K562 (cell line): ENCODE data around the gene CAPN2. TPM values are rescaled to one million over a fixed set of nuclear protein-coding genes. Genes with fewer than 3 reads are reported as not detected.
"Not testable (repeated sequence)": the region's sequence is repeated elsewhere in the genome, so short reads cannot be mapped to it uniquely, and the experiment has no call there.

Source experiments
- ATAC-seq: fragments of 200-7000 bp; cut with Tn5 transposase; 3 replicates; pipeline ENCODE4 v1.9.1; 2020; ENCODE audit warnings: moderate library complexity
- BruUV-seq: library from RNA; stranded (reverse); fragments of 400-500 nt; replicated peaks from 2 replicates; lab custom pipeline; 2021; lab: Mats Ljungman, UMichigan
- CTCF ChIA-PET: fragments of 300-600 bp; formaldehyde crosslinking; extraction: SDS; loops from one replicate; lab custom pipeline; 2021; ENCODE audit warnings: low intra/inter-chr PET ratio; lab: Yijun Ruan, JAX
- POLR2A ChIA-PET: fragments of 300-600, 350-650 bp; sonication (Branson Sonifier 250); formaldehyde crosslinking; extraction: SDS; loops from one replicate; lab custom pipeline; 2021; ENCODE audit warnings: antibody characterized with exemption, inconsistent platforms; lab: Yijun Ruan, JAX
- DNase-seq, 4 experiments: peaks; one replicate each; pipeline versions ENCODE4 v3.0.0 to v3.0.0-alpha.2; 2011 to 2018; ENCODE audit warnings: low spot score in 3 of 4, mixed read lengths in 3 of 4; ENCODE audit errors: extremely low read depth in 1 of 4
- FAIRE-seq: peaks from 2 replicates; lab custom pipeline; 2011; peaks lifted over from hg19 to GRCh38; lab: Jason Lieb, UNC
- H2AFZ ChIP-seq: 2 replicates; pipeline ENCODE4 v1.6.0; 2011; ENCODE audit warnings: low read depth, low read length, control low read depth, inconsistent platforms
- H3K27ac ChIP-seq: fragments of 200-600 bp; 3 replicates; pipeline ENCODE4 v1.8.0; 2011; ENCODE audit warnings: low read depth, mild to moderate bottlenecking, control low read depth, inconsistent platforms, low read length, moderate library complexity, mixed read lengths; ENCODE audit errors: extremely low read depth
- H3K27me3 ChIP-seq, 2 experiments: fragments of 300-600 bp in 1 of 2; 2 replicates in 1 of 2; 3 replicates in 1 of 2; pipeline versions ENCODE4 v1.6.0 to v1.8.0; 2011; ENCODE audit warnings: inconsistent platforms in 2 of 2, low read length in 2 of 2, mild to moderate bottlenecking in 1 of 2, mixed read lengths in 1 of 2, moderate library complexity in 1 of 2; ENCODE audit not compliant: control insufficient read depth in 2 of 2, insufficient read depth in 2 of 2
- H3K36me3 ChIP-seq: fragments of 300-600 bp; 3 replicates; pipeline ENCODE4 v1.8.0; 2011; ENCODE audit warnings: mild to moderate bottlenecking, low read length, inconsistent platforms; ENCODE audit not compliant: control insufficient read depth, insufficient read depth
- H3K4me1 ChIP-seq, 2 experiments: fragments of 200-600 bp in 1 of 2; replicated peaks in 1 of 2; 2 replicates in 1 of 2; 3 replicates in 1 of 2; pipeline versions ENCODE4 v1.5.1 to v1.8.0; 2011; ENCODE audit warnings: inconsistent platforms in 2 of 2, low read length in 2 of 2, mild to moderate bottlenecking in 1 of 2, mixed read lengths in 1 of 2, moderate library complexity in 1 of 2; ENCODE audit not compliant: control insufficient read depth in 2 of 2, insufficient read depth in 2 of 2
- H3K4me2 ChIP-seq: 2 replicates; pipeline ENCODE4 v1.6.1; 2011; ENCODE audit warnings: low read length, control low read depth, inconsistent platforms, mixed read lengths; ENCODE audit not compliant: insufficient read depth
- H3K4me3 ChIP-seq: fragments of 200-600 bp; sonication (generic), shearing (Covaris generic); 2 replicates; pipeline ENCODE4 v1.5.1; 2016; ENCODE audit warnings: control low read depth, inconsistent platforms
- H3K79me2 ChIP-seq: fragments of 200-600 bp; 3 replicates; pipeline ENCODE4 v1.8.0; 2011; ENCODE audit warnings: low read length, inconsistent platforms; ENCODE audit not compliant: control insufficient read depth, insufficient read depth
- H3K9ac ChIP-seq, 2 experiments: 2 replicates each; pipeline versions ENCODE4 v1.6.0 to v1.6.1; 2011; ENCODE audit warnings: low read depth in 2 of 2, low read length in 2 of 2, control low read depth in 1 of 2, inconsistent platforms in 1 of 2, mild to moderate bottlenecking in 1 of 2, mixed read lengths in 1 of 2; ENCODE audit not compliant: insufficient read depth in 1 of 2
- H3K9me1 ChIP-seq: one replicate; pipeline ENCODE4 v1.6.0; 2011; ENCODE audit warnings: inconsistent platforms, mild to moderate bottlenecking, low read length, moderate library complexity; ENCODE audit not compliant: control insufficient read depth, insufficient read depth
- H3K9me3 ChIP-seq: replicated peaks from 2 replicates; pipeline ENCODE4 v1.5.1; 2011; ENCODE audit warnings: low read depth, low read length, inconsistent platforms; ENCODE audit not compliant: control insufficient read depth, insufficient read depth
- H4K20me1 ChIP-seq: replicated peaks from 2 replicates; pipeline ENCODE4 v1.6.1; 2011; ENCODE audit warnings: low read length, inconsistent platforms, mixed read lengths; ENCODE audit not compliant: control insufficient read depth, insufficient read depth
- HNRNPK ChIP-seq: fragments of 200-400 bp; formaldehyde crosslinking; IDR thresholded peaks from one replicate; pipeline ENCODE4 v1.6.1; 2018; ENCODE audit warnings: mild to moderate bottlenecking, low read depth, low read length; ENCODE audit not compliant: poor library complexity, severe bottlenecking
- PCBP2 ChIP-seq: fragments of 200-400 bp; formaldehyde crosslinking; IDR thresholded peaks from 2 replicates; pipeline ENCODE4 v1.6.1; 2018; ENCODE audit warnings: low read length, low read depth, mild to moderate bottlenecking, moderate library complexity; ENCODE audit not compliant: poor library complexity, severe bottlenecking
- VEZF1 ChIP-seq: fragments of 200-800 bp; sonication (Bioruptor generic); IDR thresholded peaks from 2 replicates; pipeline ENCODE4 v1.6.1; 2017; ENCODE audit warnings: missing genetic modification characterization, missing compliant biosample characterization
- ZNF263 ChIP-seq: sonication (generic); formaldehyde crosslinking; IDR thresholded peaks from 2 replicates; pipeline ENCODE4 v1.8.0; 2022; ENCODE audit warnings: mild to moderate bottlenecking, missing genetic modification reagents, borderline replicate concordance
- ZNF512 ChIP-seq: IDR thresholded peaks from 2 replicates; pipeline ENCODE4 v1.6.1; 2016; ENCODE audit warnings: missing genetic modification characterization, missing compliant biosample characterization
- in situ Hi-C: fragments of 300-500 bp; cut with MboI; formaldehyde crosslinking; loops from 4 replicates; pipeline ENCODE4 v1.15.0; 2018; ENCODE audit warnings: inconsistent platforms, mixed read lengths
- intact Hi-C: fragments of 100-400 bp; cut with micrococcal nuclease; formaldehyde crosslinking; loops from 2 replicates; pipeline ENCODE4 v1.14.2; 2022
- polyA plus RNA-seq, 8 experiments: library from polyadenylated mRNA; depleted of rRNA in 4 of 8; stranded (reverse) in 5 of 8; unstranded in 3 of 8; fragments of >200 nt; fragmentation: Nextera tagmentation in 2 of 8; fragmentation: Illumina TruSeq in 1 of 8; extraction: Ambion mirVana in 2 of 8; extraction: Trizol in 1 of 8; gene quantifications; 2 replicates each; pipeline versions ENCODE4 v1.2.1 to v1.2.3, GENCODE V29; 2011 to 2014; ENCODE audit warnings: inconsistent platforms in 1 of 8, missing spikeins in 1 of 8
- total RNA-seq, 7 experiments: library from RNA; depleted of rRNA in 6 of 7; stranded (reverse); fragments of >200 nt in 6 of 7; fragmentation: Illumina TruSeq in 2 of 7; extraction: Trizol in 2 of 7; gene quantifications; 2 replicates each; pipeline versions ENCODE4 v1.2.1 to v1.2.3, GENCODE V29; 2011 to 2021; ENCODE audit warnings: low replicate concordance in 1 of 7

The CAPN2 gene
- total and polyA plus RNA-seq, 9 of the 15 experiments (the other 6 are each of a cell fraction or from before 2014, with no cell fraction given) = 24.6 to 157 (median 101) TPM

- DNase-seq, BruUV-seq, H3K27me3 ChIP-seq, H4K20me1 ChIP-seq, H3K9me1 ChIP-seq, ATAC-seq, H3K4me1 ChIP-seq, FAIRE-seq, H3K4me2 ChIP-seq, H3K27ac ChIP-seq, H3K9me3 ChIP-seq, H3K4me3 ChIP-seq, H2AFZ ChIP-seq, in situ Hi-C loops, CTCF ChIA-PET, H3K9ac ChIP-seq: not testable (repeated sequence)
- intact Hi-C loops = loop anchor here (5.0 kb wide), 1 partner anchor 175 kb away; no protein-coding TSS in a partner anchor
- peak; percentile 65 for TF ChIP-seq VEZF1 (CRISPR knock-in tag)
- peak; percentile 45 for TF ChIP-seq ZNF512
- peak; percentile 68 for TF ChIP-seq HNRNPK
- peak; percentile 63 for TF ChIP-seq PCBP2
- TF ChIP-seq ZNF263 (CRISPR knock-in tag) = 0 out of 2 replicates have a peak, but pooled peaks have one; percentile 2
- POLR2A ChIA-PET = interaction anchor here (0.7 to 1.3 kb wide), 6 partner anchors 9 to 50 kb away, joined by 3 to 6 read pairs (median 3); no protein-coding TSS in a partner anchor
- H3K79me2 ChIP-seq = peaks cover 53% of the 10 kb centered on the region
- H3K36me3 ChIP-seq = peaks cover 65% of the 10 kb centered on the region
Observed at GRCh38 chr1:223817265-223817664, 104.9 kb downstream of the CAPN2 start.
